Sigmoid colon (tissue), 7 donors: Measurements from ENCODE around the gene TIMP3. TPM values are rescaled to one million over a fixed set of nuclear protein-coding genes. Genes with fewer than 3 reads are reported as not detected.

Source experiments
- DNase-seq: peaks from one replicate; pipeline ENCODE4 v3.0.0-alpha.2; 2019
- H3K27ac ChIP-seq, 4 donors: fragments of 200-600 bp; sonication (generic); one replicate each; pipeline ENCODE4 v1.5.1; 2016 to 2019; ENCODE audit warnings: mild to moderate bottlenecking in 1 of 4
- H3K27me3 ChIP-seq, 3 donors: fragments of 200-600 bp; sonication (generic); one replicate each; pipeline ENCODE4 v1.5.1; 2019; ENCODE audit warnings: mild to moderate bottlenecking in 1 of 3
- H3K36me3 ChIP-seq, 4 donors: fragments of 200-600 bp; sonication (generic); one replicate each; pipeline ENCODE4 v1.5.1; 2016 to 2019
- H3K4me1 ChIP-seq, 4 donors: fragments of 200-600 bp; sonication (generic); one replicate each; pipeline ENCODE4 v1.5.1; 2017 to 2019
- H3K4me3 ChIP-seq, 4 donors: fragments of 200-600 bp; sonication (generic); one replicate each; pipeline ENCODE4 v1.5.1; 2017 to 2019; ENCODE audit warnings: mild to moderate bottlenecking in 2 of 4, moderate library complexity in 1 of 4
- H3K9me3 ChIP-seq, 4 donors: fragments of 200-600 bp in 3 of 4; sonication (generic) in 3 of 4; one replicate each; pipeline versions ENCODE4 v1.5.1 to v1.6.1; 2013 to 2019
- CTCF ChIP-seq, 4 experiments: fragments of 450-650 bp in 3 of 4; fragments of 200-600 bp in 1 of 4; IDR thresholded peaks; one replicate each; pipeline ENCODE4 v1.5.1; 2016 to 2019; ENCODE audit warnings: antibody characterized with exemption in 4 of 4, mild to moderate bottlenecking in 3 of 4, moderate library complexity in 2 of 4
- EP300 ChIP-seq, 4 donors: sonication (generic); formaldehyde crosslinking; IDR thresholded peaks; one replicate each; pipeline ENCODE4 v1.6.1; 2017; ENCODE audit warnings: antibody characterized with exemption in 4 of 4
- POLR2A ChIP-seq, 2 donors: fragments of 450-650 bp; IDR thresholded peaks; one replicate each; pipeline ENCODE4 v1.6.1; 2016; ENCODE audit warnings: antibody characterized with exemption in 2 of 2, mild to moderate bottlenecking in 2 of 2, moderate library complexity in 2 of 2
- POLR2AphosphoS5 ChIP-seq, 4 donors: sonication (generic); formaldehyde crosslinking; IDR thresholded peaks; one replicate each; pipeline ENCODE4 v1.6.1; 2017; ENCODE audit warnings: antibody characterized with exemption in 4 of 4
- WGBS, 2 donors: extraction: QIAGEN DNeasy Blood & Tissue Kit; methylation state at CpG; one replicate each; pipeline ENCODE4 v1.1.7; 2013; 5-methylcytosine and 5-hydroxymethylcytosine counted together
- intact Hi-C: fragments of 100-400 bp; cut with DNase I; formaldehyde crosslinking; loops from one replicate; pipeline ENCODE4 v1.15.1; 2023
- polyA plus RNA-seq, 3 donors: library from polyadenylated mRNA; stranded (reverse); fragments of 200-250 nt; gene quantifications; one replicate each; pipeline ENCODE4 v1.2.3, GENCODE V29; 2013
- total RNA-seq, 4 donors: library from RNA; depleted of rRNA; stranded (reverse); fragments of >200 nt; gene quantifications; one replicate each; pipeline ENCODE4 v1.1.0, GENCODE V29; 2016
- donor health status: healthy with polysubstance abuse.
- donor health status: Bipolar disorder and iron deficiency.
- donor health status: healthy.

Gene TIMP3
- total and polyA plus RNA-seq, 7 donors = 4.6 to 295 (median 120) TPM

DNA sequence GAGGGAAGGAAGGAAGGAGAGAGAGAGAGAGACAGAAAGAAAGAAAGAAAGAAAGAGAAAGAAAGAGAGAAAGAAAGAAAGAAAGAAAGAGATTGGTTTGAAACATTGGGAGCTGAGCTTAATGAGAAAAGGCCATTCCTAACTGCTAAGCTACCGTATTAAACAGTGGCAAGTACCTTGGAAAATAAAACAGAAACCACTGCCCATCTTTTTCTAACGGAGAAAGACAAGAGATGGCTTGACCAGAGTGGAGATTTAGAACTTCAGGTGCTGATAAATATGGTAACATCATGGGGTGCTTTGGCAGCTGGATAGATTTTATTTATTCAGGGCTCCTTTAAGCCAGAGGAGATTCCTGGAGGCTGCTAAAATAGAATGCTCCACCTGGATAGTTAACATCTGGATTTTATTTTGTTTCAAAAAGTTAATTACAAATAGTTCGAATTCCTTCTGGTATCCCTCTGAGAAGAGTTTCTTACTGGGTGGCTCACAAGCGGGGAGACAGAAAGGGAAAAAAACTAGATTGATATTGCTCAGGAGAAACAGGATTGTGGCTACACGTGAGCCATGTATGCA, 12.9 kb downstream of the TIMP3 start:
- Histone ChIP-seq H3K36me3 (peaks cover 0 to 2% (median 0%) of the 10 kb centered on the region in 4 donors), H3K27me3 (no peaks in the 10 kb centered on the region), H3K9me3 (no peaks in the 10 kb centered on the region), H3K4me1 (peaks cover 0 to 93% (median 80%) of the 10 kb centered on the region in 4 donors), H3K27ac (peak overlapping the region in 1 of 4 donors; percentile 33), H3K4me3 (no peak overlapping the region)
- intact Hi-C loops = no loop called here
- no peak for DNase-seq
- no peak for TF ChIP-seq POLR2AphosphoS5 (IDR thresholded peaks at IDR 0.05)
- no peak for TF ChIP-seq EP300 (IDR thresholded peaks at IDR 0.05)
- WGBS, 2 donors = 85 to 91% methylated on average over 5 of the region's 5 CpGs

- no peak for TF ChIP-seq CTCF (IDR thresholded peaks at IDR 0.05)
- TF ChIP-seq POLR2AphosphoS5 (IDR thresholded peaks at IDR 0.05) = no peak
- no peak for TF ChIP-seq EP300 (IDR thresholded peaks at IDR 0.05)
- no peak for TF ChIP-seq POLR2A (IDR thresholded peaks at IDR 0.05)
- no peaks in the 10 kb centered on the region for H3K27me3 ChIP-seq
- peaks cover 0 to 3% (median 0%) of the 10 kb centered on the region in 4 donors for H3K36me3 ChIP-seq
- DNase-seq = peak; percentile 47
- H3K9me3 ChIP-seq = no peaks in the 10 kb centered on the region
- intact Hi-C loops = no loop called here
- no peak overlapping the region for H3K4me3 ChIP-seq
- WGBS, 2 donors = 89 to 95% methylated on average over 4 of the region's 4 CpGs
- H3K27ac ChIP-seq = peak overlapping the region in 1 of 4 donors; percentile 33
- peaks cover 0 to 93% (median 77%) of the 10 kb centered on the region in 4 donors for H3K4me1 ChIP-seq
Measured at GRCh38 chr22:32815059-32815458, 13.6 kb downstream of the TIMP3 start.

GRCh38 chr22:32815943-32816342, 14.4 kb downstream of the TIMP3 start:
- WGBS, 2 donors = 19 to 64% methylated on average over 6 of the region's 6 CpGs
- peak overlapping the region in 3 of 4 donors; percentile 4 to 62 (median 27) for H3K27ac ChIP-seq
- H3K4me1 ChIP-seq = peaks cover 0 to 93% (median 75%) of the 10 kb centered on the region in 4 donors

DNA sequence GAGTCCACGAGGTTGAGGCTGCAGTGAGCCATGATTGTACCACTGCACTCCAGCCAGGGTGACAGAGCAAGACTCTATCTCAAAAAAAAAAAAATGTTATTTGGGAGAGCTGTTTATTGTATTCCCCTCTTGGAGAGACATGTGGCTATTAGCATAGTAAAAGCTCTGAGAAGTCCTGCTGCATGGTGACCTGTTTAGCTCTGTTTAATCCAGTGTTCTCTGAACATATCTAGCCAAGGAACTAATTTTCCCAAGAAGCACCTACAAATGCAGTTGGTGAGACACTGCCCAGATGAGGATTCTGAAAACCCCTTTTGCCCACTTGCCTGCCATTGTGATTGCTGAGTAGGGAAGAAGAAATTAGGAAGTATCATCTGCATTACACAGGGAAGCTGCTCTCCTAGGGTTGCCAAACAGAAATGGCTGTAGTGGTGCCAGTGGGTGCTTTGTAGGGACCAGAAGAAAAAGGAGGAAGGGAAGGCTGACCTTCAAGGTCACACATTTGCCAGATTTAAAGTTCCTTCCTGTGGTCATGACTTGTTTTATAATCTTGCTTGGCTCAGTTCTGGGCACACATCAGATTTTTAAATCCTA, 15.7 kb downstream of the TIMP3 start:
- Histone ChIP-seq H3K4me1 (peaks cover 0 to 89% (median 73%) of the 10 kb centered on the region in 4 donors), H3K27ac (no peak overlapping the region), H3K36me3 (peaks cover 0 to 3% (median 0%) of the 10 kb centered on the region in 4 donors), H3K4me3 (no peak overlapping the region), H3K27me3 (no peaks in the 10 kb centered on the region), H3K9me3 (no peaks in the 10 kb centered on the region)
- no peak for TF ChIP-seq CTCF (IDR thresholded peaks at IDR 0.05)
- no peak for TF ChIP-seq POLR2A (IDR thresholded peaks at IDR 0.05)
- no peak for TF ChIP-seq EP300 (IDR thresholded peaks at IDR 0.05)
- intact Hi-C loops = no loop called here
- no peak for DNase-seq
- 92 to 94% methylated on average over 1 of the region's 1 CpG for WGBS, 2 donors

More at GRCh38 chr22:32815943-32816342, 14.4 kb downstream of the TIMP3 start:
- intact Hi-C loops = no loop called here
- H3K4me3 ChIP-seq = no peak overlapping the region
- H3K36me3 ChIP-seq = peaks cover 0 to 3% (median 0%) of the 10 kb centered on the region in 4 donors
- TF ChIP-seq CTCF (IDR thresholded peaks at IDR 0.05) = no peak
- no peaks in the 10 kb centered on the region for H3K27me3 ChIP-seq
- peak; percentile 54 for DNase-seq
- no peaks in the 10 kb centered on the region for H3K9me3 ChIP-seq

DNA sequence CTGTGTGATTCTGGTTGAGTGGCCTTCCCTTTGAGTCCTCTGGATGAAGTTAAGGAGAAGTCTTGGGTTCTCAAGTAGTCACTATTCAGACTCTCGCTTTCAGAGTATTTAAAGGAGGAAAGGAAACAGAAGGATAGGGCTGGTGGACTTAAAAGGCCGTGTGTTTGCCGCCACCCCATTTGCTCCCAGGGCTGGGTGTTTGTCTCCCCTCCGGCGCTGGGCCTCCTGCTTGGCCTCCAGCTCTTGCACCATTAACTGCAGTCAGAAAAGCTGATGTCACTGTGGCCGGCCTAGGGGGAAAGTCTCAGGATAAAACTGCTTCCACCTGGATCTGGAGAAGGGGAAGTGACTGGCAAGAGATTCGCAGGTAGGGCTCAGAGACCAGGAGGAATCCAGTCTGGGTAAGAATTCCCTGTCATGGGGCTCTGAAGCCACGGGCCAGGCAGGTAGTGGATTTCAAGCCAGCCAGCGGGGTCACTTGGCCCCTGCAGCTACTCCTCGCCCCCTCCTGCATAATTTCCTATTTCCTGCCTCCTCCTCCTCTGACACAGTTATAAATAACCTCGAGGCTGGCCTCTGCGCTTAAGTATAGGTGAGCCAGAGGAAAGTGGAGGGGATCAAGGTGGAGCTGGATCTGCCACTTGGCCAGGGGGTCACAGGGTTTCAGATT, 17.1 kb downstream of the TIMP3 start:
- no peak overlapping the region for H3K4me3 ChIP-seq
- peak overlapping the region in 3 of 4 donors; percentile 7 to 67 (median 28) for H3K27ac ChIP-seq
- H3K4me1 ChIP-seq = peaks cover 0 to 82% (median 64%) of the 10 kb centered on the region in 4 donors

More for the DNA sequence above, 17.1 kb downstream of the TIMP3 start:
- intact Hi-C loops = no loop called here
- Histone ChIP-seq H3K27me3 (no peaks in the 10 kb centered on the region), H3K36me3 (peaks cover 0 to 3% (median 0%) of the 10 kb centered on the region in 4 donors), H3K9me3 (no peaks in the 10 kb centered on the region)
- DNase-seq = peak; percentile 62
- WGBS, 2 donors = 77 to 85% methylated on average over 12 of the region's 12 CpGs
- TF ChIP-seq EP300 (IDR thresholded peaks at IDR 0.05) (no peak), POLR2AphosphoS5 (IDR thresholded peaks at IDR 0.05) (no peak), POLR2A (IDR thresholded peaks at IDR 0.05) (no peak), CTCF (IDR thresholded peaks at IDR 0.05) (no peak)
